ENCODE data around the gene RNF130.

Gene RNF130

DNA sequence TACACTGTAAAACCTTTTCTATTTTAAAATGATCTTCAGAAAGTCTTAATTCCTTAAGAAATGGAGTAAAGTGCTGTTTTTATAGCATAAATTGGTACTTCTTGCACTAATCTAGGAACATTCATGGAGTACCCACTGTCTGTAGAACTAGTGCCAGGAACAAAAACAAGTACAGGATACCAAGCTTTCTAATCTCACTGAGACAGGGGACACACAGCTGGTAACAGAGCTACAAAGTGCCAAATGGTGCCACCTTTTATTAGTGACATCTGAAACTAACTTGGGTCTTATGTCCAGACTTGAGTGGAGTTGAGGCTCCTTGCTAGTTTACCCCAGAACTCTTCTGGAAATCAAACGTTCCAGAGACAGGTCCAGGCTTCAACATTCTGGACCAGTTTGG lies 57.9 kb downstream of the RNF130 start:
- TF ChIP-seq, protein P1, sequence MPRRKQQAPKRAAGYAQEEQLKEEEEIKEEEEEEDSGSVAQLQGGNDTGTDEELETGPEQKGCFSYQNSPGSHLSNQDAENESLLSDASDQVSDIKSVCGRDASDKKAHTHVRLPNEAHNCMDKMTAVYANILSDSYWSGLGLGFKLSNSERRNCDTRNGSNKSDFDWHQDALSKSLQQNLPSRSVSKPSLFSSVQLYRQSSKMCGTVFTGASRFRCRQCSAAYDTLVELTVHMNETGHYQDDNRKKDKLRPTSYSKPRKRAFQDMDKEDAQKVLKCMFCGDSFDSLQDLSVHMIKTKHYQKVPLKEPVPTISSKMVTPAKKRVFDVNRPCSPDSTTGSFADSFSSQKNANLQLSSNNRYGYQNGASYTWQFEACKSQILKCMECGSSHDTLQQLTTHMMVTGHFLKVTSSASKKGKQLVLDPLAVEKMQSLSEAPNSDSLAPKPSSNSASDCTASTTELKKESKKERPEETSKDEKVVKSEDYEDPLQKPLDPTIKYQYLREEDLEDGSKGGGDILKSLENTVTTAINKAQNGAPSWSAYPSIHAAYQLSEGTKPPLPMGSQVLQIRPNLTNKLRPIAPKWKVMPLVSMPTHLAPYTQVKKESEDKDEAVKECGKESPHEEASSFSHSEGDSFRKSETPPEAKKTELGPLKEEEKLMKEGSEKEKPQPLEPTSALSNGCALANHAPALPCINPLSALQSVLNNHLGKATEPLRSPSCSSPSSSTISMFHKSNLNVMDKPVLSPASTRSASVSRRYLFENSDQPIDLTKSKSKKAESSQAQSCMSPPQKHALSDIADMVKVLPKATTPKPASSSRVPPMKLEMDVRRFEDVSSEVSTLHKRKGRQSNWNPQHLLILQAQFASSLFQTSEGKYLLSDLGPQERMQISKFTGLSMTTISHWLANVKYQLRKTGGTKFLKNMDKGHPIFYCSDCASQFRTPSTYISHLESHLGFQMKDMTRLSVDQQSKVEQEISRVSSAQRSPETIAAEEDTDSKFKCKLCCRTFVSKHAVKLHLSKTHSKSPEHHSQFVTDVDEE (CRISPR knock-in tag; IDR thresholded peaks at IDR 0.05): no peak
- TF ChIP-seq RARB (CRISPR knock-in tag; IDR thresholded peaks at IDR 0.05): no peak
- TF ChIP-seq, protein P2, sequence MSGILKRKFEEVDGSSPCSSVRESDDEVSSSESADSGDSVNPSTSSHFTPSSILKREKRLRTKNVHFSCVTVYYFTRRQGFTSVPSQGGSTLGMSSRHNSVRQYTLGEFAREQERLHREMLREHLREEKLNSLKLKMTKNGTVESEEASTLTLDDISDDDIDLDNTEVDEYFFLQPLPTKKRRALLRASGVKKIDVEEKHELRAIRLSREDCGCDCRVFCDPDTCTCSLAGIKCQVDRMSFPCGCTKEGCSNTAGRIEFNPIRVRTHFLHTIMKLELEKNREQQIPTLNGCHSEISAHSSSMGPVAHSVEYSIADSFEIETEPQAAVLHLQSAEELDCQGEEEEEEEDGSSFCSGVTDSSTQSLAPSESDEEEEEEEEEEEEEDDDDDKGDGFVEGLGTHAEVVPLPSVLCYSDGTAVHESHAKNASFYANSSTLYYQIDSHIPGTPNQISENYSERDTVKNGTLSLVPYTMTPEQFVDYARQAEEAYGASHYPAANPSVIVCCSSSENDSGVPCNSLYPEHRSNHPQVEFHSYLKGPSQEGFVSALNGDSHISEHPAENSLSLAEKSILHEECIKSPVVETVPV (CRISPR knock-in tag; IDR thresholded peaks at IDR 0.05): no peak
- TF ChIP-seq ZC3H10 (CRISPR knock-in tag; IDR thresholded peaks at IDR 0.05): no peak
- no peak for TF ChIP-seq BACH2 (CRISPR knock-in tag; IDR thresholded peaks at IDR 0.05; ENCODE audit: borderline replicate concordance)
- no peak for TF ChIP-seq CSDC2 (CRISPR knock-in tag; IDR thresholded peaks at IDR 0.05)
- TF ChIP-seq PPARA (CRISPR knock-in tag; IDR thresholded peaks at IDR 0.05; ENCODE audit: borderline replicate concordance): no peak
- TF ChIP-seq TOX (CRISPR knock-in tag; IDR thresholded peaks at IDR 0.05; ENCODE audit: borderline replicate concordance): no peak
- no peak for TF ChIP-seq OSR1 (CRISPR knock-in tag; IDR thresholded peaks at IDR 0.05)
- no peak for TF ChIP-seq ZNF565 (CRISPR knock-in tag; conservative IDR thresholded peaks at IDR 0.05; ENCODE audit: low read depth)
- no peak for TF ChIP-seq ZNF8 (CRISPR knock-in tag; IDR thresholded peaks at IDR 0.05)
- no peak for TF ChIP-seq GLIS3 (CRISPR knock-in tag; IDR thresholded peaks at IDR 0.05)
- TF ChIP-seq ARNTL (CRISPR knock-in tag; IDR thresholded peaks at IDR 0.05; ENCODE audit: borderline replicate concordance, low read depth): no peak
- TF ChIP-seq ZFP3 (CRISPR knock-in tag; IDR thresholded peaks at IDR 0.05): no peak
- TF ChIP-seq, protein P3, sequence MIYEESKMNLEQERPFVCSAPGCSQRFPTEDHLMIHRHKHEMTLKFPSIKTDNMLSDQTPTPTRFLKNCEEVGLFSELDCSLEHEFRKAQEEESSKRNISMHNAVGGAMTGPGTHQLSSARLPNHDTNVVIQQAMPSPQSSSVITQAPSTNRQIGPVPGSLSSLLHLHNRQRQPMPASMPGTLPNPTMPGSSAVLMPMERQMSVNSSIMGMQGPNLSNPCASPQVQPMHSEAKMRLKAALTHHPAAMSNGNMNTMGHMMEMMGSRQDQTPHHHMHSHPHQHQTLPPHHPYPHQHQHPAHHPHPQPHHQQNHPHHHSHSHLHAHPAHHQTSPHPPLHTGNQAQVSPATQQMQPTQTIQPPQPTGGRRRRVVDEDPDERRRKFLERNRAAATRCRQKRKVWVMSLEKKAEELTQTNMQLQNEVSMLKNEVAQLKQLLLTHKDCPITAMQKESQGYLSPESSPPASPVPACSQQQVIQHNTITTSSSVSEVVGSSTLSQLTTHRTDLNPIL (CRISPR knock-in tag; IDR thresholded peaks at IDR 0.05; ENCODE audit: low read depth): no peak
- no peak for TF ChIP-seq TCF4 (CRISPR knock-in tag; IDR thresholded peaks at IDR 0.05; ENCODE audit: borderline replicate concordance)
- no peak for TF ChIP-seq ISL1 (CRISPR knock-in tag; IDR thresholded peaks at IDR 0.05)
- no peak for TF ChIP-seq SNAI2 (CRISPR knock-in tag; IDR thresholded peaks at IDR 0.05)
- no peak for ATAC-seq

DNA sequence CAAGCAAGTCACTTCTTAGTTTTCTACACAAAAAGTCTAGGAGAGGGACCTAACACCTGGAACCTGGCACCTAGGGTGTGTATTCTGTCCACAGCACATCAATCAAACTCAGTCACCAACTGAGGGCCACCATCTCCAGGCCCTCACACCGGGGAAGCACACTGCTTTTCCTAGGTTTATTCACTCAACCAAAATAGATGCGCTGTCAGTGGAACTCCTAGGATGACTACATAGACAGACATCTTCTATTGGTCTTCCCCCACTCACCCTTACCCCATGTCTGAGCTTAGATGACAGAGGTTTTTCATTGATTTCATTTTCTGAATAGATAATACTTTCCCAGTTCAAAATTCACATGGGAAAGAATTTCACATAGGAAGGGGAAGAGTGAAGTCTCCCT lies 59.2 kb downstream of the RNF130 start:
- TF ChIP-seq, protein P2 (CRISPR knock-in tag; IDR thresholded peaks at IDR 0.05): no peak
- TF ChIP-seq ZNF565 (CRISPR knock-in tag; conservative IDR thresholded peaks at IDR 0.05; ENCODE audit: low read depth) (no peak), PPARA (CRISPR knock-in tag; IDR thresholded peaks at IDR 0.05; ENCODE audit: borderline replicate concordance) (no peak), ZFP3 (CRISPR knock-in tag; IDR thresholded peaks at IDR 0.05) (no peak), ZNF8 (CRISPR knock-in tag; IDR thresholded peaks at IDR 0.05) (no peak), OSR1 (CRISPR knock-in tag; IDR thresholded peaks at IDR 0.05) (no peak), ARNTL (CRISPR knock-in tag; IDR thresholded peaks at IDR 0.05; ENCODE audit: borderline replicate concordance, low read depth) (no peak), BACH2 (CRISPR knock-in tag; IDR thresholded peaks at IDR 0.05; ENCODE audit: borderline replicate concordance) (no peak), TOX (CRISPR knock-in tag; IDR thresholded peaks at IDR 0.05; ENCODE audit: borderline replicate concordance) (no peak), RARB (CRISPR knock-in tag; IDR thresholded peaks at IDR 0.05) (no peak), ISL1 (CRISPR knock-in tag; IDR thresholded peaks at IDR 0.05) (no peak), ZFP30 (CRISPR knock-in tag; IDR thresholded peaks at IDR 0.05) (no peak), ESRRG (CRISPR knock-in tag; IDR thresholded peaks at IDR 0.05) (no peak)
- TF ChIP-seq, protein P4, sequence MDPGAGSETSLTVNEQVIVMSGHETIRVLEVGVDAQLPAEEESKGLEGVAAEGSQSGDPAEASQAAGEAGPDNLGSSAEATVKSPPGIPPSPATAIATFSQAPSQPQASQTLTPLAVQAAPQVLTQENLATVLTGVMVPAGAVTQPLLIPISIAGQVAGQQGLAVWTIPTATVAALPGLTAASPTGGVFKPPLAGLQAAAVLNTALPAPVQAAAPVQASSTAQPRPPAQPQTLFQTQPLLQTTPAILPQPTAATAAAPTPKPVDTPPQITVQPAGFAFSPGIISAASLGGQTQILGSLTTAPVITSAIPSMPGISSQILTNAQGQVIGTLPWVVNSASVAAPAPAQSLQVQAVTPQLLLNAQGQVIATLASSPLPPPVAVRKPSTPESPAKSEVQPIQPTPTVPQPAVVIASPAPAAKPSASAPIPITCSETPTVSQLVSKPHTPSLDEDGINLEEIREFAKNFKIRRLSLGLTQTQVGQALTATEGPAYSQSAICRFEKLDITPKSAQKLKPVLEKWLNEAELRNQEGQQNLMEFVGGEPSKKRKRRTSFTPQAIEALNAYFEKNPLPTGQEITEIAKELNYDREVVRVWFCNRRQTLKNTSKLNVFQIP (CRISPR knock-in tag; IDR thresholded peaks at IDR 0.05; ENCODE audit: borderline replicate concordance, low read depth): no peak
- TF ChIP-seq, protein P1 (CRISPR knock-in tag; IDR thresholded peaks at IDR 0.05): no peak
- ATAC-seq: no peak

All from SK-N-SH treated with all-trans-retinoic acid at 6 μM for 48 hours (cell line).